ENCODE results near the gene PEX3.

Gene PEX3, protein sequence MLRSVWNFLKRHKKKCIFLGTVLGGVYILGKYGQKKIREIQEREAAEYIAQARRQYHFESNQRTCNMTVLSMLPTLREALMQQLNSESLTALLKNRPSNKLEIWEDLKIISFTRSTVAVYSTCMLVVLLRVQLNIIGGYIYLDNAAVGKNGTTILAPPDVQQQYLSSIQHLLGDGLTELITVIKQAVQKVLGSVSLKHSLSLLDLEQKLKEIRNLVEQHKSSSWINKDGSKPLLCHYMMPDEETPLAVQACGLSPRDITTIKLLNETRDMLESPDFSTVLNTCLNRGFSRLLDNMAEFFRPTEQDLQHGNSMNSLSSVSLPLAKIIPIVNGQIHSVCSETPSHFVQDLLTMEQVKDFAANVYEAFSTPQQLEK

DNA sequence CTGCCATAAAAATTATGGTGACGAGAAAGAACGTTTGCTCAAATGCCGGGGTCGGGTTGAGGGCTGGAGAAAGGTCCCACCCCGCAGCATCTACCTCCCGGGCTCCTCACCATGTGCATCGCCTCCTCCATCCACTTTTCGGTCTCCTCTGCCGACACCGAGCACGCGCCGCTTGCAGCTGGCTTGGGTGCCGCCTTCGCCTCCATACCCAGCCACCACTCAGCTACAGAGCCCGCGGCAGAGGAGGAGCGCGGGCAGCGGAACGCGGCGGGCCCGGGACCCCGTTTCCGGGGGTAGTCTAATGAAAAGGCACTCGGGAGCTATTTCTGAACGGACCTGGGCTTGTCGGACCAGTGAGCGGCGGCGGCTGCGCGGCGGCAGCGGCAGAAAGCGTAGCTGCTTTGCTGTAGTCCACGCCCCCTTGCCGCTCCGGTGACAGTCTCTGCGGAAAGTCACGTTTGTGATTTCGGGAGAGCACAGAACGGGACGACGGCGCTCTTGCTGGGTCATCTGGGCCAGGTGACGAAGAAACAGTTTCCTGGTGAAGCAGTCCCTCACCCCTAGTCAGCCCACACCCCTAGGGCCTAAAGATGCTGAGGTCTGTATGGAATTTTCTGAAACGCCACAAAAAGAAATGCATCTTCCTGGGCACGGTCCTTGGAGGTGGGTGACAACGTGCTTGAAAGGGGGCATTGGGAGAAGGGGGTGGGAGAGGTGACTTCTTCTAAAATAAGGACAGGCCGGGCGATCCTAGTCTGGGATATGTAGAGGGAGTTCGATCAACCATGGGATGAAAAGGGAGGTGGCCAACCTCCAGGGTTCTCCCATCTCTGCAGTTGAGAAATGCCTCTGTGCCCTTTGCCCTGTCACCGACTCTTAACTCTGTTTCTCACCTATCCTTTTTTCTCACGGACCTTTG lies at the start of gene PEX3, which contains the start of gene ADAT2:
Gene PEX3, plus strand, starts transcription at position 353 of the 919 bp plus-strand sequence. Its CDS starts 238 bp downstream, at position 591.
Gene ADAT2, minus strand, starts transcription at position 243 of the 919 bp plus-strand sequence. Its CDS starts 37 bp downstream, at position 206.
- DNase-seq (ENCODE audit: low read depth in 2 of 3, low spot score in 2 of 3), result peak; percentile 75 to 89 (median 87)

DNA sequence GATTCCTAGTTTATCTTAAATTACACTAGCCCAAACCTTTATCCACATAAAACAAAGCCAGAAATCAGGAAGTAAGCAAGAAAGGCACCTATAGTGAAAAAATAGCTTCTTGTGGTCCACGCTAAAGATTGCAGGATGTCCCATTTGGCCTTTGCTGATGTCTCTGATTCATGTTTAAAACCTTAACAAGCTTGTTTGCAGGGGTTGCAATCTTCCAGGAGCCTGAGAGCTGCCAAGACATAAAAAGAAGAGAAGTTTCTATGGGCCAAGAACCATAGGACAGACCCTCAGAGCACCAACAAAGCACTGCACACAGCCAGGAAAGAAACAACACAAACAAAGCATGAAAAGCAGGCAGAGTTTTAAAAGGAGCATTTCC lies 49.5 kb upstream of the PEX3 start:
- no peak for DNase-seq (ENCODE audit: low read depth in 2 of 3, low spot score in 2 of 3)

GRCh38 chr6:143401636-143402370 lies 48.8 kb upstream of the PEX3 start:
- DNase-seq (ENCODE audit: low read depth in 2 of 3, low spot score in 2 of 3), result no peak

- no peak for DNase-seq (ENCODE audit: low read depth in 2 of 3, low spot score in 2 of 3)
Observed at GRCh38 chr6:143402721-143403336, 47.8 kb upstream of the PEX3 start.

GRCh38 chr6:143405373-143406154 lies 45.0 kb upstream of the PEX3 start:
- DNase-seq (ENCODE audit: low read depth in 2 of 3, low spot score in 2 of 3), result no peak

GRCh38 chr6:143406673-143407072 lies 43.9 kb upstream of the PEX3 start:
- DNase-seq (ENCODE audit: low read depth in 2 of 3, low spot score in 2 of 3), result no peak

GRCh38 chr6:143408151-143408786 lies 42.3 kb upstream of the PEX3 start:
- DNase-seq (ENCODE audit: low read depth in 2 of 3, low spot score in 2 of 3), result no peak

DNA sequence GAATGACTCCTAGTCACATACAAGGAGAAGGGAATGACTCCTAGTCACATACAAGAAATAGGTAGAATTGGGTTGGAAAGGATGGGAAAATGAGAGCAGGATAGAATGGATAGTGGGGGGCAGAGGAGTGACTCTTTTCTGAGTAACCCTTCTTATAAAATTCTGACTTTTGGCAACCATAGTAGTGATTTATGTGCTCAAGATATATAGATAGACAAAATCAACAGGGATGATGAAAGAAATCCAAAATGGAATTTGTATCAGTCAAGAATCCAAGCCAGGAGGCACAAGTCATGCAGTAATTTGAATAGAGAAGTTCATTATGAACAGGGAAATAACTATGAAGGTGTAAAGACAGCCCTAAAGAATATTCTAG lies 41.8 kb upstream of the PEX3 start:
- no peak for DNase-seq (ENCODE audit: low read depth in 2 of 3, low spot score in 2 of 3)

GRCh38 chr6:143410859-143411270 lies 39.7 kb upstream of the PEX3 start:
- no peak for DNase-seq (ENCODE audit: low read depth in 2 of 3, low spot score in 2 of 3)

DNA sequence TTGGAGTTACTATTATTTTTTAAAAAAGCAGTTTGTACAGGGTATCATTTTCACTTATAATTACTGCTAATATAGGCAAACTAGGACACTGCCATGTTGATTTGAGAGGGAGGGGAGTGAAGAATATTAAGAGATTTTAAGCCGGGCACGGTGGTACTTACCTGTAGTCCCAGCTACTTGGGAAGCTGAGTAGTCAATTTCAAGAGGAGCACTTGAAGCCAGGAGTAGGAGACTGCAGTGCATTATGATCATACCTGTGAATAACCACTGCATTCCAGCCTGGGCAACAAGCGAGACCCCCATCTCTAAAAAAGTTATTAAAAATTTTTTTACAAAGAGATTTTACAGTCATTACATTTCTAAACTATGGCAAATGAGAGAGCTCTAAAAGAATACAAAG lies 35.8 kb upstream of the PEX3 start:
- DNase-seq (ENCODE audit: low read depth in 2 of 3, low spot score in 2 of 3), result no peak

- DNase-seq (ENCODE audit: low read depth in 2 of 3, low spot score in 2 of 3), result no peak
Observed at GRCh38 chr6:143419526-143419925, 31.1 kb upstream of the PEX3 start.

GRCh38 chr6:143426026-143426425 lies 24.6 kb upstream of the PEX3 start:
- DNase-seq (ENCODE audit: low read depth in 2 of 3, low spot score in 2 of 3), result no peak

- DNase-seq (ENCODE audit: low read depth in 2 of 3, low spot score in 2 of 3), result peak; percentile 17 to 38 (median 31)
Observed at GRCh38 chr6:143427109-143427817, 23.3 kb upstream of the PEX3 start.

GRCh38 chr6:143429970-143430369 lies 20.6 kb upstream of the PEX3 start:
- DNase-seq (ENCODE audit: low read depth in 2 of 3, low spot score in 2 of 3), result no peak

DNA sequence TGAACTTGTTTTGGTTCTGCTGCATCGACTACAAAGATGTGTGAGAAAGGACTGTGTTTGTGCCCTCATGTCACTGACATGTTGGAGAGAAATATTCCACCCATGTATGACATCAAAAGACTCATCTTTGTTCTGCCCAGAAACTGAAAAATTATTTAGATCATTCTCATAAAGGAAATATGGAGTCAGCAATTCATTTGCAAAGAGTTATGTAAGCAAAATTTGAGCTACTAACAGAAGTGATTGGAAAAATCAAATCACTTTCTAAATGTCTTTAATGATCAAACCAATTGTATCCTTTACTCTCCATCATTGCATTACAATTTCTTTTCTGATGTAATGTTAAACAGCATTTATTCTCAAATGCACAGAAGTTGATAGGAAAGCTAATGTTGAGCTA lies 19.4 kb upstream of the PEX3 start:
- no peak for DNase-seq (ENCODE audit: low read depth in 2 of 3, low spot score in 2 of 3)

GRCh38 chr6:143432588-143432987 lies 18.0 kb upstream of the PEX3 start:
- no peak for DNase-seq (ENCODE audit: low read depth in 2 of 3, low spot score in 2 of 3)

- DNase-seq (ENCODE audit: low read depth in 2 of 3, low spot score in 2 of 3), result no peak
Observed at GRCh38 chr6:143441010-143441409, 9.6 kb upstream of the PEX3 start.

DNA sequence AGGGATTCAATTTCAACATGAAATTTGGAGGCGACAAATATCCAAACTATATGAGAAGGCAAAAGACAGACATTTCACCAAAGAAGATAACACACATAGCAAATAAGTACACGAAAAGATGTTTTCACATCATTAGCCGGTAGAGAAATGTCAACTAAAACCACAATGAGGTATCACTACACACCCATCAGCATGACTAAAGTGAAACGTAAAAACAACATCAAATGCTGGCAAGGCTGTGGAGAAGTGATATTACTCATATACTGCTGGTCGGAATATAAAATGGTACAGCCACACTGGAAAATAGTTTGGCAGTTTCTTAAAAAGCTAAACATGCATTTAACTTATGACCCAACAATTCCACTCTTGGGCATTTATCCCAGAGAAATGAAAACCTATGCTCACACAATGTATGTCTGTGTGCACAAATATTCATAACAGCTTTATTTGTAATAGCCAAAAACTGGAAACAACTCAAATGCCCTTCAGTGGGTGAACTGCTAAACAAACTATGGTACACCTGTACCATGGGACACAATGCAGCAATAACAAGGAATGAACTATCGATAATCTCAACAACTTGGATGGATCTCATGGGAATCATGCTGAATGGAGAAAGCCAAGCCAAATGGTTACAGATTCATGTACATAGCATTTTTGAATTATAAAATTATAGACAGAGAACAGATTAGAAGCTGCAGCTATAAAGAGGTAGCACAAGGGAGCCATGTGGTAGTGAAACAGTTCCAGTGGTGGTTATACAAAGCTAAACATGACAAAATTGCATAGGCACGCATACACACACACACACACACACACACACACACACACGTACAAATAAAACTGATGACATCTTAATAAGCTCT lies 8.7 kb upstream of the PEX3 start:
- no peak for DNase-seq (ENCODE audit: low read depth in 2 of 3, low spot score in 2 of 3)
